ENCODE data around the gene WDFY3.
"Not testable (repeated sequence)": the region's sequence is repeated elsewhere in the genome, so short reads cannot be mapped to it uniquely, and the experiment has no call there.

WDFY3 gene

GRCh38 chr4:84710548-84710947 is 255.9 kb downstream of the WDFY3 start:
- DNase-seq (ENCODE audit: low spot score): no peak

GRCh38 chr4:84708406-84709135 is 257.9 kb downstream of the WDFY3 start:
- DNase-seq (ENCODE audit: low spot score): no peak

- DNase-seq (ENCODE audit: low spot score): no peak
These were observed 260.2 kb downstream of the WDFY3 start for GRCh38 chr4:84706286-84706685.

GRCh38 chr4:84699001-84699671 is 267.4 kb downstream of the WDFY3 start:
- DNase-seq (ENCODE audit: low spot score): no peak

GRCh38 chr4:84697615-84698201 is 268.8 kb downstream of the WDFY3 start:
- DNase-seq (ENCODE audit: low spot score): no peak

- no peak for DNase-seq (ENCODE audit: low spot score)
These were observed 269.3 kb downstream of the WDFY3 start for GRCh38 chr4:84697159-84697558.

GRCh38 chr4:84691800-84692199 is 274.7 kb downstream of the WDFY3 start:
- no peak for DNase-seq (ENCODE audit: low spot score)

GRCh38 chr4:84691170-84691691 is 275.3 kb downstream of the WDFY3 start:
- no peak for DNase-seq (ENCODE audit: low spot score)

- no peak for DNase-seq (ENCODE audit: low spot score)
These were observed 276.0 kb downstream of the WDFY3 start for GRCh38 chr4:84690481-84690880.

- no peak for DNase-seq (ENCODE audit: low spot score)
These were observed 277.3 kb downstream of the WDFY3 start for GRCh38 chr4:84689197-84689596.

- no peak for DNase-seq (ENCODE audit: low spot score)
These were observed 277.9 kb downstream of the WDFY3 start for GRCh38 chr4:84688605-84689004.

- DNase-seq (ENCODE audit: low spot score): no peak
These were observed 281.4 kb downstream of the WDFY3 start for GRCh38 chr4:84685105-84685504.

GRCh38 chr4:84684361-84684760 is 282.1 kb downstream of the WDFY3 start:
- no peak for DNase-seq (ENCODE audit: low spot score)

GRCh38 chr4:84683064-84683850 is 283.2 kb downstream of the WDFY3 start:
- no peak for DNase-seq (ENCODE audit: low spot score)

- not testable (repeated sequence) for DNase-seq (ENCODE audit: low spot score)
These were observed 283.8 kb downstream of the WDFY3 start for GRCh38 chr4:84682661-84683060.

GRCh38 chr4:84681486-84682274 is 284.8 kb downstream of the WDFY3 start:
- DNase-seq (ENCODE audit: low spot score): no peak

GRCh38 chr4:84680956-84681355 is 285.5 kb downstream of the WDFY3 start:
- DNase-seq (ENCODE audit: low spot score): no peak

- no peak for DNase-seq (ENCODE audit: low spot score)
These were observed 287.3 kb downstream of the WDFY3 start for GRCh38 chr4:84678976-84679744.

GRCh38 chr4:84677995-84678394 is 288.5 kb downstream of the WDFY3 start:
- no peak for DNase-seq (ENCODE audit: low spot score)

- DNase-seq (ENCODE audit: low spot score): no peak
These were observed 289.4 kb downstream of the WDFY3 start for GRCh38 chr4:84677093-84677492.

Data from iPS-NIHi11 (cell line).